Adrenal gland (tissue), 12 donors: Measurements from ENCODE around the gene RYR1. TPM values are rescaled to one million over a fixed set of nuclear protein-coding genes. Genes with fewer than 3 reads are reported as not detected.

Source experiments
- DNase-seq, 7 donors: peaks; one replicate each; pipeline ENCODE4 v3.0.0-alpha.2; 2019 to 2020
- H3K27ac ChIP-seq, 5 donors: fragments of 200-600 bp; sonication (generic) in 4 of 5; 1 replicate in 3 of 5; 2 replicates in 2 of 5; pipeline versions ENCODE4 v1.5.1 to v1.8.0; 2016 to 2020; ENCODE audit warnings: mild to moderate bottlenecking in 1 of 5
- H3K27me3 ChIP-seq: fragments of 200-600 bp; 2 replicates; pipeline ENCODE4 v1.8.0; 2021
- H3K36me3 ChIP-seq, 2 donors: fragments of 200-600 bp; replicated peaks in 1 of 2; 1 replicate in 1 of 2; 2 replicates in 1 of 2; pipeline versions ENCODE4 v1.5.1 to v1.8.0; 2018 to 2022
- H3K4me1 ChIP-seq, 2 donors: fragments of 200-600 bp; replicated peaks in 1 of 2; 1 replicate in 1 of 2; 2 replicates in 1 of 2; pipeline versions ENCODE4 v1.5.1 to v1.8.0; 2018 to 2021
- H3K4me3 ChIP-seq, 4 donors: fragments of 200-600 bp; sonication (generic) in 3 of 4; one replicate each; pipeline ENCODE4 v1.5.1; 2016 to 2018
- H3K9me3 ChIP-seq, 3 donors: fragments of 200-600 bp; sonication (generic) in 1 of 3; replicated peaks in 1 of 3; 1 replicate in 2 of 3; 2 replicates in 1 of 3; pipeline versions ENCODE4 v1.5.1 to v1.8.0; 2016 to 2021
- POLR2A ChIP-seq, 2 donors: fragments of 450-650 bp; IDR thresholded peaks; one replicate each; pipeline ENCODE4 v1.6.1; 2017; ENCODE audit warnings: antibody characterized with exemption in 2 of 2, mild to moderate bottlenecking in 2 of 2, moderate library complexity in 1 of 2
- WGBS, 4 donors: extraction: QIAGEN DNeasy Blood & Tissue Kit in 2 of 4; methylation state at CpG; one replicate each; pipeline versions ENCODE4 v1.1.5 to v1.1.7; 2013 to 2017; 5-methylcytosine and 5-hydroxymethylcytosine counted together
- intact Hi-C, 2 donors: fragments of 100-400 bp; cut with DNase I; formaldehyde crosslinking; loops; one replicate each; pipeline versions ENCODE4 v1.14.1 to v1.15.0; 2022 to 2023
- polyA plus RNA-seq, 3 donors: library from polyadenylated mRNA; stranded (reverse); fragments of 200-250 nt in 2 of 3; fragments of 350-450 nt in 1 of 3; fragmentation: Illumina TruSeq in 1 of 3; extraction: RNeasy Lipid Tissue Mini Kit (QIAGEN cat#74804) in 1 of 3; gene quantifications; one replicate each; pipeline ENCODE4 v1.2.3, GENCODE V29; 2013 to 2014
- total RNA-seq, 9 donors: library from RNA; depleted of rRNA in 4 of 9; stranded (reverse); fragments of >200 nt in 4 of 9; fragments of 120-200 nt in 1 of 9; fragmentation: NEBNext Ultra II Directional in 1 of 9; extraction: Animal tissue kit (Norgen Biotek cat#: 25700) in 1 of 9; gene quantifications; one replicate each; pipeline versions ENCODE4 v1.1.0 to v1.2.4, GENCODE V29; 2013 to 2023
- TF ChIP-seq, protein P1 (sequence below), 6 experiments: fragments of 450-650 bp in 4 of 6; fragments of 200-600 bp in 2 of 6; sonication (generic) in 1 of 6; IDR thresholded peaks; 1 replicate in 5 of 6; 2 replicates in 1 of 6; pipeline versions ENCODE4 v1.5.1 to v1.8.0; 2016 to 2021; ENCODE audit warnings: antibody characterized with exemption in 6 of 6, mild to moderate bottlenecking in 2 of 6, moderate library complexity in 1 of 6
- donor health status: healthy with polysubstance abuse.
- donor health status: Bipolar disorder and iron deficiency.
- donor health status: DM: yes; HTN: yes; CAD: no.
- donor health status: DM: no; HTN: no; CAD: no.
- donor health status: DM: no; HTN: no; CAD: no.
- donor health status: DM: yes; HTN: yes; CAD: no.

RYR1 gene
- total and polyA plus RNA-seq, 12 donors: 0.90 to 10.0 (median 3.2) TPM

DNA sequence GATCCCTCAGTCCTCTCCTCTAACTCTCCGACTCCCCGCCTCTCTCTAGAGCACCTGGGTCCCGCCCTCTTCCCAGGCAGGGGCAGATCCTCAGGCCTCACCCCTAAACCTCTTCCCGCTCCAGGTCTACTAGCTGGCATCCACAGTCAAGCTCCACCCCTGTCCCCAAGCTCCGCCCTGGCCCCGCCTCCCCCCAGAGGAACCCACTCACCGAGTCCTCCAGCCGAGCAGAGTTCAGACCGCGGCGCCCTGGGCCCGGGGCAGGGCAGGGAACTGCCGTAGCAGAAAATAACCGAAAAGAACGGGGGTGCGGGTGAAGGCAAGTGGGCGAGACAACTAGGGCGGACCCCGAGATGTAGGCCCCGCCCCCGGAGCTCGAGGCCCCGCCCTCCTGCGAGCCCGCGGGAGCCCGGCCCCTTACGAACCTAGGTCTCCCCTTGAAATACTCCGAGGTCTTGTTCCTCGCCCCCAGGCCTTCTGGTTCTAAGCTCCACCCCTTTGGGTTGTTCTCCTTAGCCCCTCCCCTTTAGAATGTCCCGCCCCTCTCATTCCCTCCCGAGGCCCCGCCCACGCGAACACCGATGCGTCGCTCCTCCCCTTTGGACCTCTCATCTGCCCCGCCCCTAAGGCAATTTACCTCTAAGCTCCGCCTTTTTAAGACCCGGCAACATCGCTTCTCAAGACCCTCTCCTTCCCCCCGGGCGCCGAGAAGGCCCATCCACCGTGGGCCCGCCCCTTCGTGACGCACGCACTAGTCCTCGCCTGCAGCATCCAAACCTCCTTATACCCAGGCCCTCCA, 45.7 kb upstream of the RYR1 start, which contains the start of gene GGN:
GGN (minus strand) TSS at position 485 of the 799 bp plus-strand sequence. CDS start 773 bp downstream, outside the sequence.
- intact Hi-C loops: no loop called here
- no peaks in the 10 kb centered on the region for H3K9me3 ChIP-seq
- WGBS, 4 donors: 1 to 2% (median 2%) methylated on average over 46 to 51 of the region's 51 CpGs
- TF ChIP-seq, protein P1, sequence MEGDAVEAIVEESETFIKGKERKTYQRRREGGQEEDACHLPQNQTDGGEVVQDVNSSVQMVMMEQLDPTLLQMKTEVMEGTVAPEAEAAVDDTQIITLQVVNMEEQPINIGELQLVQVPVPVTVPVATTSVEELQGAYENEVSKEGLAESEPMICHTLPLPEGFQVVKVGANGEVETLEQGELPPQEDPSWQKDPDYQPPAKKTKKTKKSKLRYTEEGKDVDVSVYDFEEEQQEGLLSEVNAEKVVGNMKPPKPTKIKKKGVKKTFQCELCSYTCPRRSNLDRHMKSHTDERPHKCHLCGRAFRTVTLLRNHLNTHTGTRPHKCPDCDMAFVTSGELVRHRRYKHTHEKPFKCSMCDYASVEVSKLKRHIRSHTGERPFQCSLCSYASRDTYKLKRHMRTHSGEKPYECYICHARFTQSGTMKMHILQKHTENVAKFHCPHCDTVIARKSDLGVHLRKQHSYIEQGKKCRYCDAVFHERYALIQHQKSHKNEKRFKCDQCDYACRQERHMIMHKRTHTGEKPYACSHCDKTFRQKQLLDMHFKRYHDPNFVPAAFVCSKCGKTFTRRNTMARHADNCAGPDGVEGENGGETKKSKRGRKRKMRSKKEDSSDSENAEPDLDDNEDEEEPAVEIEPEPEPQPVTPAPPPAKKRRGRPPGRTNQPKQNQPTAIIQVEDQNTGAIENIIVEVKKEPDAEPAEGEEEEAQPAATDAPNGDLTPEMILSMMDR (IDR thresholded peaks at IDR 0.05): no peak
- peak in 1 of 2 donors; percentile 30 for TF ChIP-seq POLR2A (IDR thresholded peaks at IDR 0.05)
- peaks cover 0 to 13% of the 10 kb centered on the region in 2 donors for H3K36me3 ChIP-seq
- peak; percentile 70 to 90 (median 82) for DNase-seq
- H3K4me1 ChIP-seq: peaks cover 14 to 29% of the 10 kb centered on the region in 2 donors
- H3K4me3 ChIP-seq: peak within 1 kb of the TSS in 2 of 4 donors; percentile 22 to 58
- H3K27me3 ChIP-seq: no peaks in the 10 kb centered on the region
- H3K27ac ChIP-seq: peak within 1 kb of the TSS in 2 of 5 donors; percentile 62 to 81

DNA sequence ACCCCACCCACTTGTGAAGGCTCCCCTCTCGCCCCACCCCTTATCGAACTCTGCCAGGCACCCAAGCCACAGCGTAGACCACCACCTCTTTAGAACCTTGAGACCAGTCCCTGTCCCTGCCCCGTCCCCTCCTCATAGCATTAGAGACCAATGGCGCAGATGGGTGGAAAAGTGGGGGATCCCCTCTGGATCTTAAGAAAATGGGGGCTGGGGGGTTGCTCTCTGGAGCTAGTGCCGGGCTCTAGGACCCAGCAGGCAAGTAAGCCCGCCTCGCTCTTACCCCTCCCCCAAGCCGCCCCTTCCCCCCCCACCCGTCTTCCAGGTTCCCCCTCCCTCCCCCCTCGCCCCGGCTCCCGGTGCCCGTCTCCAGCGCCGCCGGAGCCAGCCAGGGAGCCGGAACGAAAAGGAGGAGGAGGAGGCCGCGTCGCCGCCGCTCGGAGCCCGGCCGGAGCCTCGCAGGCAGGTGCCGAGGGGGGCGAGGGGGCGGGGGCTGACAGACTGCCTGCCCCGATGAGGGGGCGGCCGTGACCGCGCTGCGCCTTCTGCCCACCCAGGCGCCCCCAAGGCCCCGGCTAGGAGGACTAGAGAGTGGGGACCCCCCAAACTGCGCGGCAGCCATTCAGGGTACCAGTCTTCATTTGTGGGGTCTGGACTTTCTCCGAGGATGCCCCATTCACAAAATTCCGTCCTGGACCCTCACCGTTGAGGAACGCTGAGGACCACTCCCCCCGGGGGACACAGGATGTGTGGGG, 45.0 kb upstream of the RYR1 start, which contains the start of gene SPRED3:
SPRED3 (plus strand) TSS at position 349 of the 752 bp plus-strand sequence. CDS start 1,606 bp downstream, outside the sequence.
- H3K4me3 ChIP-seq: peak within 1 kb of the TSS in 2 of 4 donors; percentile 22 to 58
- peaks cover 0 to 6% of the 10 kb centered on the region in 2 donors for H3K36me3 ChIP-seq
- intact Hi-C loops: no loop called here
- peak in 5 of 7 donors; percentile 39 to 67 (median 49) for DNase-seq
- no peaks in the 10 kb centered on the region for H3K27me3 ChIP-seq
- no peak for TF ChIP-seq POLR2A (IDR thresholded peaks at IDR 0.05)
- TF ChIP-seq, protein P1 (IDR thresholded peaks at IDR 0.05): no peak
- peaks cover 14 to 29% of the 10 kb centered on the region in 2 donors for H3K4me1 ChIP-seq
- peak within 1 kb of the TSS in 2 of 5 donors; percentile 62 to 81 for H3K27ac ChIP-seq
- 0 to 3% (median 1%) methylated on average over 6 to 41 of the region's 46 CpGs for WGBS, 4 donors
- no peaks in the 10 kb centered on the region for H3K9me3 ChIP-seq

DNA sequence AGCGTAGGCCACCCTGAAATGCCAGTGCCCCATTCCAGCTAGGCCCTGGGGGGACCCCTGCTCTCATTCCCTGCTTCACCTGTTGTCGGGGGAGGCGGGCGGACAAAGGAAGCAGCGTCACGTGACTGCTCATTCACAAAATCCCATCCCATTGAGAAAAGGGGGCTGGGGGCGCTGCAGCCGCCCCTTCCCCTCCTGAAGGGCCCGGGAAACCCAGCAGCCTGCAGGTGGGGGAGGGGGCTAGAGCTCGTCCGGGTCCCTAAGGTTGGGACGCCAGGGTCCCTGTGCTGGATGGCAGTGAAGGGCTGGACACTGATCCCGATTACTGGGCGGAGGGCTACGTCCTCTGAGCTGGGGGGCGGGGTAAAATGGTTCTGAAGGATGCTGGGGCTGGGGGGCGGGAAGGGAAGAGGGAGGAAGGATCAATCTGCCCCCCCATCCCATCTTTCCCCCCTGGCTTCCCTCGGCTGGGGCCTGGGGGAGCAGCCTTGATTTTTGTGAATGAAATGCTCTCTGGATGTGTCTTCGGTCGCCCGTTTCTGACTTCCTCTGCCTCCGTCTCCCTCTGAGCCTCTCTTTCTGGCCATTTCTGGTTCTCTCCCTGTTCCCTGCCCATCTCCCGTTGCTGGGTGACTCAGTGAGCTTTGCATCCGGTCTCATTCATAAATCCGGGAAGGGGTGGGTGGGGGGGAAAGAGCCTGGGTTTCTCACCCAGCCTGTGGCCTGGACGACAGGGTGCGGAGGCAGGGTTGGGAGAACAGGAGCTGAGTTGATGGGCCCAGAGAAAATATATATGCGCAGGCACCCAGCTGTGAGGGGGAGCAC, 44.2 kb upstream of the RYR1 start:
- 8 to 10% (median 8%) methylated on average over 12 to 28 of the region's 28 CpGs for WGBS, 4 donors
- H3K4me3 ChIP-seq: peak overlapping the region in 1 of 4 donors; percentile 58
- H3K27ac ChIP-seq: peak overlapping the region in 2 of 5 donors; percentile 52 to 68
- no peaks in the 10 kb centered on the region for H3K9me3 ChIP-seq
- H3K27me3 ChIP-seq: peaks cover under 1% of the 10 kb centered on the region
- no peaks in the 10 kb centered on the region for H3K36me3 ChIP-seq
- TF ChIP-seq, protein P1 (IDR thresholded peaks at IDR 0.05): no peak
- no peak for TF ChIP-seq POLR2A (IDR thresholded peaks at IDR 0.05)
- intact Hi-C loops: no loop called here
- peaks cover 14 to 29% of the 10 kb centered on the region in 2 donors for H3K4me1 ChIP-seq
- DNase-seq: peak in 1 of 7 donors; percentile 48
